ENCODE results near the gene ORC3. TPM values are rescaled to one million over a fixed set of nuclear protein-coding genes. Genes with fewer than 3 reads are reported as not detected.
A peak's percentile ranks its signal among the peaks of the same experiment; 100 is the strongest.

ORC3 gene
- total and polyA plus RNA-seq, 10 of the 15 experiments (the other 5 are each of a cell fraction or from before 2014, with no cell fraction given): 27.2 to 76.3 (median 54.6) TPM

DNA sequence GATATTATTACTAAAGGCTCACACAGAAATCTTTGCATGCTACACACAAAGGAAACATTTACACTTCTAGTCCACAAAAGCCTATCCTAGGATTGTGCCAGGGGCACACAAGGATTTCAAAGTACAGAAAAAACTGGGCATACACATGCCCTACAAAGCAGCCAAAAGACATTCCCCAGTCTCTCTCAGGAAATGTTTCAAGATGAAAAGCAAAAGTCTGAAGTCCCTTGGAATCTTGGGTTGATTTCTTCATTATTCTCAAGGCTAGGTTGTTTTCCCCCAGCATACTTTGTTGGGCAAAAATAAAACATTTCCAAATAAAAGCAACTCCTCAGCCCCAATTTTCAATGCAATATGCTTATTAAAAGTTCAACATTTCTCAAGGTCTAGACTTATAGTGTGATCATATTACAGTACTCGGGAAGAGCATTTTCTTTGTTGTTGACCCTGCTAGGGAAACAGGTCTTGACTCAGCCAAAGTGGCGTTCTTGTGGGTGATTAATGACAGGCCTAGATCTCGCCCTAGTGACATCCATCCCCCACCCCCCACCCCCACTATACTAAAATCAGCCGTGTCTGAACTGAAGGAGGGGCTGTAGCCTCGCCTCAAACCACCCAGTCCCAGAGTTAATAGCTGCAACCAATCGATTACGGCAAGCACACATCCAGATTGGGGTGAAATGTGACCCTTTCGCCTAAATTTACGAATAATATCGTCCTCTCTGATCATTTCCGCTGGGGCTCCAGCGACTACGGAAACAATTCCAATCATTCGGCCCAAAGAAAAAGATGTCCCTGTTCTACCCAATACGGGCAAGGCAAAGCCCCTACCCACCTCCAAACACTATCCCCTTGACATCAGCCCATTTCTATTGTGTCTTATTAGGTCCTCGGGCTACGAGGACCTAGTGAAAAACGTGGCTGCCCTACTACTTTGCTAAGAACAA is 110.7 kb downstream of the ORC3 start:
- peaks cover 62% of the 10 kb centered on the region for H3K79me2 ChIP-seq (ENCODE audit: control insufficient read depth, insufficient read depth, low read length)
- BruUV-seq (replicated peaks): TSS peak; percentile 63
- ATAC-seq (peak; percentile 19), DNase-seq (ENCODE audit: low read depth, low spot score) (peak; percentile 43), FAIRE-seq (peak; percentile 27)
- intact Hi-C loops (cut with micrococcal nuclease; ENCODE audit: unreplicated experiment): loop anchor here (5.0 to 10.0 kb wide), 4 partner anchors 227 to 794 kb away; partner anchors contain the start of genes CNR1 and ZNF292
- ChIA-PET RAD21 (ENCODE audit: unreplicated experiment) (interaction anchor here (0.7 to 4.3 kb wide), 26 partner anchors 9 to 1170 kb away, joined by 3 to 54 read pairs (median 4); partner anchors contain the start of genes ORC3, RARS2 and SLC35A1), CTCF (interaction anchor here (0.6 to 2.1 kb wide), 10 partner anchors 12 to 1170 kb away, joined by 3 to 11 read pairs (median 3); no protein-coding TSS in a partner anchor), SMC1A (ENCODE audit: uncharacterized antibody, unreplicated experiment) (interaction anchor here (0.9 to 8.9 kb wide), 19 partner anchors 10 to 377 kb away, joined by 3 to 83 read pairs (median 6); no protein-coding TSS in a partner anchor), POLR2A (interaction anchor here (0.5 to 3.9 kb wide), 13 partner anchors 12 to 1168 kb away, joined by 3 to 28 read pairs (median 4); no protein-coding TSS in a partner anchor)
- no peaks in the 10 kb centered on the region for H4K20me1 ChIP-seq (ENCODE audit: control insufficient read depth, insufficient read depth)
- peak overlapping the region; percentile 96 for H3K4me3 ChIP-seq
- peak overlapping the region; percentile 98 for H3K9ac ChIP-seq (ENCODE audit: control insufficient read depth, insufficient read depth, low read length)
- H3K9me3 ChIP-seq (replicated peaks; ENCODE audit: control insufficient read depth, insufficient read depth, low read length): no peaks in the 10 kb centered on the region
- no peaks in the 10 kb centered on the region for H3K27me3 ChIP-seq (replicated peaks in 1 of 2; ENCODE audit: control insufficient read depth in 2 of 2, insufficient read depth in 2 of 2, low read length in 1 of 2)
- H3K36me3 ChIP-seq (ENCODE audit: control insufficient read depth in 2 of 2, insufficient read depth in 2 of 2, low read length in 1 of 2): peaks cover 0 to 6% of the 10 kb centered on the region in 2 experiments; a peak in 2 of 4 replicates
- in situ Hi-C loops (cut with MboI): no loop called here
- no peak overlapping the region for H2AFZ ChIP-seq (ENCODE audit: control insufficient read depth, low read depth, low read length)
- peak overlapping the region; percentile 97 for H3K27ac ChIP-seq (ENCODE audit: control insufficient read depth, insufficient read depth)
- under 1% methylated on average over 18 of the region's 18 CpGs for WGBS (ENCODE audit: insufficient coverage, insufficient replicate concordance, low lambda C conversion rate, missing lambda C conversion rate)
- peak overlapping the region; percentile 68 for H3K4me2 ChIP-seq (ENCODE audit: control insufficient read depth, insufficient read depth)
- peaks cover 28% of the 10 kb centered on the region for H3K4me1 ChIP-seq (ENCODE audit: control insufficient read depth, insufficient read depth, low read length)
- TF ChIP-seq, protein P1, sequence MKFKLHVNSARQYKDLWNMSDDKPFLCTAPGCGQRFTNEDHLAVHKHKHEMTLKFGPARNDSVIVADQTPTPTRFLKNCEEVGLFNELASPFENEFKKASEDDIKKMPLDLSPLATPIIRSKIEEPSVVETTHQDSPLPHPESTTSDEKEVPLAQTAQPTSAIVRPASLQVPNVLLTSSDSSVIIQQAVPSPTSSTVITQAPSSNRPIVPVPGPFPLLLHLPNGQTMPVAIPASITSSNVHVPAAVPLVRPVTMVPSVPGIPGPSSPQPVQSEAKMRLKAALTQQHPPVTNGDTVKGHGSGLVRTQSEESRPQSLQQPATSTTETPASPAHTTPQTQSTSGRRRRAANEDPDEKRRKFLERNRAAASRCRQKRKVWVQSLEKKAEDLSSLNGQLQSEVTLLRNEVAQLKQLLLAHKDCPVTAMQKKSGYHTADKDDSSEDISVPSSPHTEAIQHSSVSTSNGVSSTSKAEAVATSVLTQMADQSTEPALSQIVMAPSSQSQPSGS (IDR thresholded peaks at IDR 0.05; ENCODE audit: low read length): peak; percentile 14
- TF ChIP-seq CREM (IDR thresholded peaks at IDR 0.05; ENCODE audit: low read depth) (peak; percentile 41; the same call in 1 of the 2 replicates), BACH1 (IDR thresholded peaks at IDR 0.05; ENCODE audit: borderline replicate concordance) (peak; percentile 6; the same call in 1 of the 2 replicates), POLR2AphosphoS5 (IDR thresholded peaks at IDR 0.05; ENCODE audit: low read length) (0 out of 2 replicates have a peak, but pooled peaks have one; percentile 62), SUZ12 (IDR thresholded peaks at IDR 0.05; ENCODE audit: unreplicated experiment) (no peak), WRNIP1 (IDR thresholded peaks at IDR 0.05; ENCODE audit: borderline replicate concordance, low read depth, low read length) (0 out of 2 replicates have a peak, but pooled peaks have one; percentile 73), ZZZ3 (IDR thresholded peaks at IDR 0.05; ENCODE audit: control insufficient read depth, insufficient read length, low read depth) (no peak), NBN (IDR thresholded peaks at IDR 0.05) (peak; percentile 50; the same call in 1 of the 2 replicates), RAD21 (IDR thresholded peaks at IDR 0.05; ENCODE audit: insufficient read depth, low read depth, low read length) (peak; percentile 59), STAT1 (conservative IDR thresholded peaks at IDR 0.05) (no peak)
- TF ChIP-seq, protein P2, sequence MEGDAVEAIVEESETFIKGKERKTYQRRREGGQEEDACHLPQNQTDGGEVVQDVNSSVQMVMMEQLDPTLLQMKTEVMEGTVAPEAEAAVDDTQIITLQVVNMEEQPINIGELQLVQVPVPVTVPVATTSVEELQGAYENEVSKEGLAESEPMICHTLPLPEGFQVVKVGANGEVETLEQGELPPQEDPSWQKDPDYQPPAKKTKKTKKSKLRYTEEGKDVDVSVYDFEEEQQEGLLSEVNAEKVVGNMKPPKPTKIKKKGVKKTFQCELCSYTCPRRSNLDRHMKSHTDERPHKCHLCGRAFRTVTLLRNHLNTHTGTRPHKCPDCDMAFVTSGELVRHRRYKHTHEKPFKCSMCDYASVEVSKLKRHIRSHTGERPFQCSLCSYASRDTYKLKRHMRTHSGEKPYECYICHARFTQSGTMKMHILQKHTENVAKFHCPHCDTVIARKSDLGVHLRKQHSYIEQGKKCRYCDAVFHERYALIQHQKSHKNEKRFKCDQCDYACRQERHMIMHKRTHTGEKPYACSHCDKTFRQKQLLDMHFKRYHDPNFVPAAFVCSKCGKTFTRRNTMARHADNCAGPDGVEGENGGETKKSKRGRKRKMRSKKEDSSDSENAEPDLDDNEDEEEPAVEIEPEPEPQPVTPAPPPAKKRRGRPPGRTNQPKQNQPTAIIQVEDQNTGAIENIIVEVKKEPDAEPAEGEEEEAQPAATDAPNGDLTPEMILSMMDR (IDR thresholded peaks at IDR 0.05 in 2 of 3, conservative IDR thresholded peaks at IDR 0.05 in 1 of 3; ENCODE audit: control insufficient read depth in 2 of 3, extremely low read depth in 1 of 3, insufficient read depth in 1 of 3, low read depth in 3 of 3, low read length in 3 of 3): peak in 2 of 3 experiments; percentile 31 to 45; a peak in 3 of 6 replicates
- TF ChIP-seq, protein P3, sequence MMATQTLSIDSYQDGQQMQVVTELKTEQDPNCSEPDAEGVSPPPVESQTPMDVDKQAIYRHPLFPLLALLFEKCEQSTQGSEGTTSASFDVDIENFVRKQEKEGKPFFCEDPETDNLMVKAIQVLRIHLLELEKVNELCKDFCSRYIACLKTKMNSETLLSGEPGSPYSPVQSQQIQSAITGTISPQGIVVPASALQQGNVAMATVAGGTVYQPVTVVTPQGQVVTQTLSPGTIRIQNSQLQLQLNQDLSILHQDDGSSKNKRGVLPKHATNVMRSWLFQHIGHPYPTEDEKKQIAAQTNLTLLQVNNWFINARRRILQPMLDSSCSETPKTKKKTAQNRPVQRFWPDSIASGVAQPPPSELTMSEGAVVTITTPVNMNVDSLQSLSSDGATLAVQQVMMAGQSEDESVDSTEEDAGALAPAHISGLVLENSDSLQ (IDR thresholded peaks at IDR 0.05): peak; percentile 92
